SIG-M5 (cell line): ENCODE results near the gene KANK4.
A peak's percentile ranks its signal among the peaks of the same experiment; 100 is the strongest.

ENCODE experiments used
- DNase-seq: peaks from one replicate; lab custom pipeline; 2025; lab: John Stamatoyannopoulos, UW

Gene KANK4

GRCh38 chr1:62318756-62319544, at the start of gene KANK4:
TSS of gene KANK4 (minus strand) at chr1:62319434. CDS start at chr1:62281564, 37,870 bp downstream.
- no peak for DNase-seq

- no peak for DNase-seq
Measured at GRCh38 chr1:62368989-62369388, 49.8 kb upstream of the KANK4 start.

DNA sequence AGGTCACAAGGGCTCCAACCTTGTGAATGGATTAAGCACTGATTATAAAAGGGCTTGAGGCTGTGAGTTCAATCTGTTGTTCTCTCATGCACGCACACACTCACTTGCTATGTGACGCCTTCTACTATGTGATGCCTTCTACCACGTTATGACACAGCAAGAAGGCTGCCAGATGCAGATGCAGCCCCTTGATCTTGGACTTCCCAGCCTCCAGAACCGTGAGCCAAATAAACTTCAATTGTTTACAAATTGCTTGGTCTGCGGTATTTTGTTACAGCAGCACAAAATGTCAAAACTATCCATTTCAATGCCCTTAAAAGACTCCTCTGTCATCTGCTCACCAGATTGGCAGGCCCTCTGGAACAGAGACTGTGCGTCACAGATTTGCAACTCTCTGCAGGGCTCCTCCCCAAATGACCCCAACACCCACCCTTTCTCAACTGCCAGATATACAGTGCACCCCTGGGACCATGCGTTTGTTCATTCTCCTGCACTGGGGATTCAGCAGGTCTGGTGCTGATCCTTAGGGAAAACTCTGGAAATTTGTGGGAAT, 47.8 kb upstream of the KANK4 start:
- DNase-seq = no peak

DNA sequence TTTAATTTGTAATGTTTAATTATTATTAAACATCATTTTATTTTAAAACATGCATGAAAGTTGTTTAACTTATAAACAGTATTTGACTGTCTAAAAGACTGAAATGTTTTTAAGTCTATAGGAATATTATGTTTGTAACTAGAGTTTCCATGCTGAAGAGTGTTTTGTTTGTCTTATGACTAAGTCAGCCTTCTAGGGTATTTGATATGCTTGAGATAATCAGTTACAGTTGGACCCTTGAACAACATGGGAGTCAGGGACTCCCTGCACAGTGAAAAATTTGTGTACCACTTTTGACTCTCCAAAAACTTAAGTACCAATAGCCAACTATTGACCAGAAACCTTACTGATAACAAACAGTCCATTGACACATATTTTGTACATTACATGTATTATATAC, 45.5 kb upstream of the KANK4 start:
- DNase-seq = no peak

DNA sequence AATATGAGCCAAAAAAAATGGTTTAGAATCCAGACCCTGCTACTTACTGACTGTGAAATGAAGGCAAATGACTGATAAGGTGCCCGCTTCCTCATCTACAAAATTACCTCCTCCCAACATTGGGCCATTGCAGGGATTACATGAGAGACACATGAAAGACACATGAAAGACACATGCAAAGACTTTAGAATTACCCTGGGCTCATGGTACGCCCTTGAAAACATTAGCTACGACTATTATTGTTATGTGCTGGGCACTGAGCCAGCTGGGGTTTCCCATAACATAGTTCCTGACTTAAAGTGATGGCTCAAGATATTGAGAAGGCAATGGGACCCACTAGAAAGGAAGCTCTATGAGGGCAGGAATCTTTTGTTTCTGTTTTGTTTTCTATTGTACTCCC, 43.7 kb upstream of the KANK4 start:
- no peak for DNase-seq

GRCh38 chr1:62362061-62362917, 43.1 kb upstream of the KANK4 start:
- no peak for DNase-seq

GRCh38 chr1:62361431-62361830, 42.2 kb upstream of the KANK4 start:
- DNase-seq = no peak

- DNase-seq = no peak
Measured at GRCh38 chr1:62358665-62359373, 39.6 kb upstream of the KANK4 start.

GRCh38 chr1:62357916-62358315, 38.7 kb upstream of the KANK4 start:
- DNase-seq = no peak

GRCh38 chr1:62356257-62356835, 37.1 kb upstream of the KANK4 start:
- peak; percentile 26 for DNase-seq

- no peak for DNase-seq
Measured at GRCh38 chr1:62355095-62355494, 35.9 kb upstream of the KANK4 start.

- DNase-seq = no peak
Measured at GRCh38 chr1:62353853-62354252, 34.6 kb upstream of the KANK4 start.

DNA sequence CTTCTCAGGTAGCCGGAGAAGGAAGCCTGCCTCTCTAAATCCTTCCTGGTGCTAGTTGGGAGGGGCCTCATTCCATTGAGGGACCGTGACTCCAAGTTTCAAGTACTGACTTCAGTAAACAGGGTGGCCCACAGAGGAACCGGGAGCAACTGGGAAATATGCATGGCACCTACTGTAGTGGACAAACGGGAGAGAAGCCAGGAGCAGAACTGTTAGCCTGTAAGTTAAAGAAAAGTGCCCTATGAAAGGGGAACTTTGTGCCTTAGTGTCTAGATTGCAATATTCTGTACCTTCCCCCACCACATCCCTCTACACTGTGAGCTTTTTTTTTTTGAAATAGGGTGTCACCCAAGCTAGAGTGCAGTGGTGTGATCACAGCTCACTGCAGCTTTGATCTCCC, 33.2 kb upstream of the KANK4 start:
- no peak for DNase-seq

DNA sequence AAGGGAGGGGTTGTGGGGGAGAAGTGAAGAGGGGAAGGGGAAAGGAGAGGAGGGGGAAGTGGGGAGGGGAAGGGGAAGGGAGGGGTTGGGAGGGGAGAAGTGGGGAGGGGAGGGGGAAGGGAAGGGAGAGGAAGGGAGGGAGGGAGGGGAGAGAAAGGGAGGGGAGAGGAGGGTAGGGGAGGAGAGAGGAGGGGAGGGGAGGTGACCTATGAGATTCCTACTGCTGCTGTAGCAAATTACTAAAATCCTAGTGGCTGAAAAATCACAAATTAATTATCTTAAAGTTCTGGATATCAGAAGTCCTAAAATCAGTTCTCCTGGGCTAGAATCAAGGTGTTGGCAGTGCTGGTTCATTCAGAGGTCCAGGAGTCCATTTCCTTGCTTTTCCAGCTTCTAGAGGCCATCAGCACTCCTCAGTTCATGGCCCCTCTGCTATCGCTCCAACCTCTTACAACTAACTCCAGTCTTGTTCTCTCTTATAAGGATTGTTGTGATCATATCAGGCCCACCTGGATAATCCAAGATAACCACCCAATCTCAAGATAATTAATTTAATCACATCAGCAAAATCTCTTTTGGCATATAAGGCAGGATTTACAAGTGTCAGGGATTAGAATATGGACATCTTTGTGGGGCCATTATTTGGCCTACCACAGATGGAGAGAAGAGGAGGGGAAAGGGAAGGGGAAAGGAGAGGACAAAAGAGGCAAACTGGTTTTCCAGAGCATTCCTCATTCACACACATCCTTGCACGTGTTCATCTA, 30.4 kb upstream of the KANK4 start:
- no peak for DNase-seq

DNA sequence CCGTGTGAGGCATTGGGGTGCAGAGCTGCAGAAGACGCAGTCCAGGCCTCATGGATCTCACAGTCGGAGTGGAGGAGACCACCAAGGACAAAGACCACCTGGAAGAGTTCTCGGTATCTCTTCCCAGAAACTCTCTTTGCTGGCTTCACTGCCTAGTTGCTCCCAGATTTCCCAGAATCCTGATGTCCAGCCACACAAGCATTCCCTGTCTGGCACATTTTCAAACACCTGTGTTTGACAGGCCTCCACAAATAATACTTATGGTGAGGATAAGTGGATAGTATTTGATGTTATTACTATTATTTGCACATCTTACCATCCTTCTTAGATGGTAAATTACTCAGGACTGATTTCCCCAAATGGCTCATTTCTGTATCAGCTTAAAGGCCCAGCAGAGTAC, 27.7 kb upstream of the KANK4 start:
- no peak for DNase-seq

DNA sequence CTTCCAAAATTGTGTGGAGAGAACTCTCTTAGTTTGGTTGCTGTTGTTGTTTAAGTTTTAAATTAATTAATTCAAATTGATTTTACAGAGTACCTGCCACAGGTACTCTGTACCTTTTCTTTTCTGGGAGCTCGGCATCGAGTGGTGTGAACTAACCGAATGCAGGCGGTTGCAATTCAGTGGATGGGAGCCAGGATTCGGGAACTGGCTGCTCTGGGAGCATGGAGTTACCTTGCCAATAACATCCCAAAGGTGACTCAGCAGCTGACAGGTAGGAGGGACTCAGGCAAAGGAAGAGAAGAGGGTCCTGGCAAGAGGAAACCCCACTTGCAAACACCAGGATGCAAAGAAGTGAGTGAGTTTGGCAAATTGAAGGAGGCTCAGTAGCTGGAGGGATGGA, 24.7 kb upstream of the KANK4 start:
- no peak for DNase-seq

GRCh38 chr1:62342270-62342669, 23.0 kb upstream of the KANK4 start:
- no peak for DNase-seq

DNA sequence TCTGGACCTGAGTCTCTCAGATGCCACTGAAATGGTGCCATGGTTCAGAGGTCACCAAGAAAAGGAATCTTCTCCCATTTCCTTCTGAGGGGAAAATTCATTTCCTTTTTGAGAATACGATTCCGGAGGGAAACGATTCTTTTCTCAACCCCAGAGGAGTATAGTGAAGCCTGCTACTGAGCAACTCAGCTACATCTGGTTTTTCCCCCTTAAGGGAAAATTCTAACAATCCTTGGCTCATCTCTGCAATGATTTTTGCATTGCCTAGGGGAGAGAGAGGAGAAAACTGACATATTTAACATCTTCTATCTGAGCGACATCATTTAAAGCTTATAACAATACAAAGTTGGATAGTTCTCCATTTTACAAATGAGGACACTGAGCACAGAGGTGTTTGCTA, 22.4 kb upstream of the KANK4 start:
- DNase-seq = no peak

- DNase-seq = no peak
Measured at GRCh38 chr1:62341089-62341488, 21.9 kb upstream of the KANK4 start.

DNA sequence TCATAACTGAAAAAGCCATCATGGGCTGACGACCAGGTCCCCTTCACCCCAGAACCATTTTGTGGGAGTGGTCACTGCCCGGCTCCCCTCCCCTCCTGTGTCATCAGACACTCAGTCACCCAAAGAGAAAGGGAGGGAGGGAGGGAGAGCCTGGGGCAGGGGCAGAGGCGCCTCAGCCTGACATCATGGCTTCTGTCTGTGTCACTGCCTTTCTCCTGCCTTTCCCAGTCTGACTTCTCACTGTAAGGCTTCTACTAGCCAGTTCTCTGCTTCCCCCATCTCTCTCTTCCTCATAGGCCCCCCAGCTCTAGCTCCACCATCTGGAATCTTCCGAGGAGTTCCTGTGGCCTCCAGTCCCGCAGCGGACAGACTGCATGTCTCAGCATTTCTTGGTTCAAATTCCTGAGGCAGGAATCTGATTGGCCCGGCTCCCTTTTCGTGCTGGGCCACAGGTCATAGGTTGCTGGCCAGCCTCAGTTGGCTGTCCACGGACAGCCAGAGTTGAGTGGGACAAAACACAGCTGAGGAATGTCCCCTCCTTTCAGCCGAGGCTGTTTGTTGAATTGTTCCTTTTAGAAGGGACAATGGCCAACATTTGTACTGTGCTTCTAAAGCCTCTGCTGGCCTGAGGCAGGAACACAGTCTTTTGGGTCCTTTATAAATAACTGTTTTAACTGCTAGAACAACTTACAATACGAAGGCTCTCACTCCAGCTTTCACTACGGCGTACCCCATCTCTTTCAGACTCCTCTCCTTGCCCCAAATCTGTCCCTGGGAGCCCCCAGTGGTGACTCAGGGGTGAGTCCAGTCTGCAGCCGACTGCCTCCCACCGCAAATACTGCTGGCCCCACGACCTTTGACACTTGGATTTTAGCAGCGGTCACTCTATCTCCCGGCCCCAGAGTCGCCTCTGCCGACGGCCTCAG, 18.7 kb upstream of the KANK4 start:
- no peak for DNase-seq
